GM12878 (cell line): Measurements from ENCODE around the gene EDN3.

ENCODE experiments used
- EGR1 ChIP-seq, 2 experiments: IDR thresholded peaks; 1 replicate in 1 of 2; 2 replicates in 1 of 2; pipeline ENCODE4 v1.6.1; 2011 to 2012; ENCODE audit warnings: low read depth in 2 of 2, low read length in 2 of 2, borderline replicate concordance in 1 of 2, mild to moderate bottlenecking in 1 of 2, moderate library complexity in 1 of 2
- HDAC6 ChIP-seq: fragments of 200-600 bp; sonication (generic); IDR thresholded peaks from one replicate; pipeline ENCODE4 v1.8.0; 2017; ENCODE audit warnings: antibody characterized with exemption; ENCODE audit not compliant: unreplicated experiment
- NR2C2 ChIP-seq: IDR thresholded peaks from 2 replicates; pipeline ENCODE4 v1.6.1; 2011; ENCODE audit warnings: borderline replicate concordance, low read depth; ENCODE audit not compliant: control insufficient read depth, insufficient read length
- POLR2A ChIP-seq: IDR thresholded peaks from 2 replicates; pipeline ENCODE4 v1.6.1; 2011; ENCODE audit warnings: low read depth, mild to moderate bottlenecking, low read length
- POLR2AphosphoS5 ChIP-seq: IDR thresholded peaks from 2 replicates; pipeline ENCODE4 v1.6.1; 2011; ENCODE audit warnings: mild to moderate bottlenecking, low read length, inconsistent platforms
- TCF12 ChIP-seq: IDR thresholded peaks from 2 replicates; pipeline ENCODE4 v1.6.1; 2011; ENCODE audit warnings: low read depth, mild to moderate bottlenecking, low read length
- TF ChIP-seq, protein P1 (sequence below): IDR thresholded peaks from 2 replicates; pipeline ENCODE4 v1.6.1; 2011; ENCODE audit warnings: mild to moderate bottlenecking, low read depth, low read length, moderate library complexity; ENCODE audit not compliant: insufficient replicate concordance
- TF ChIP-seq, protein P2 (sequence below): fragments of 450-650 bp; formaldehyde crosslinking; IDR thresholded peaks from 2 replicates; pipeline ENCODE4 v1.5.0; 2022; ENCODE audit warnings: mild to moderate bottlenecking, missing genetic modification characterization
- TF ChIP-seq, protein P3 (sequence below), 3 experiments: IDR thresholded peaks in 2 of 3; conservative IDR thresholded peaks in 1 of 3; 2 replicates each; pipeline ENCODE4 v1.5.1; 2011; ENCODE audit warnings: low read depth in 3 of 3, low read length in 3 of 3, mild to moderate bottlenecking in 3 of 3, control low read depth in 2 of 3, moderate library complexity in 2 of 3, inconsistent platforms in 1 of 3, mixed read lengths in 1 of 3; ENCODE audit not compliant: control insufficient read depth in 2 of 3, insufficient read depth in 1 of 3; ENCODE audit errors: extremely low read depth in 1 of 3
- TF ChIP-seq, protein P4 (sequence below): IDR thresholded peaks from 2 replicates; pipeline ENCODE4 v1.6.1; 2012; ENCODE audit warnings: low read depth, low read length, improper control_type of control experiment

DNA sequence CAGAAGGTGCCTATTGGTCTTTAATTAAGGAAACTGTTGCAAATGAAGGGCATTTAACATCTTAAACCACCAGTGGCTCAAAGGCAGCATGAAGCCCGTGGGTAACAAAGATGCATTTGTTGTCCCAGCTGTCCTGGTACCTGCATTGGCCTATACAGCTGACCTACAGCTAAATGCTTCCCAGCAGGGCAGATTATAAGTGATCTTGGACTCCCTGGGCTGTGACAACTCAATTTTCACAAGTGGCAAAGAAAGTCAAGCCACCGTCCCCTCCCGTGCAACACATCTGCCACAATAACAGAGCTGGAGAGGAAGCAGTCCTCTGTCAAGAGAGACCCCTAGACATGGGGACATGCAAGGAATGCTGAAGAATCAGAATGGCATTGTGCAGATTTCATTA is 31.5 kb upstream of the EDN3 start:
- TF ChIP-seq, protein P1, sequence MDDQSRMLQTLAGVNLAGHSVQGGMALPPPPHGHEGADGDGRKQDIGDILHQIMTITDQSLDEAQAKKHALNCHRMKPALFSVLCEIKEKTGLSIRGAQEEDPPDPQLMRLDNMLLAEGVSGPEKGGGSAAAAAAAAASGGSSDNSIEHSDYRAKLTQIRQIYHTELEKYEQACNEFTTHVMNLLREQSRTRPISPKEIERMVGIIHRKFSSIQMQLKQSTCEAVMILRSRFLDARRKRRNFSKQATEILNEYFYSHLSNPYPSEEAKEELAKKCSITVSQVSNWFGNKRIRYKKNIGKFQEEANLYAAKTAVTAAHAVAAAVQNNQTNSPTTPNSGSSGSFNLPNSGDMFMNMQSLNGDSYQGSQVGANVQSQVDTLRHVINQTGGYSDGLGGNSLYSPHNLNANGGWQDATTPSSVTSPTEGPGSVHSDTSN, result no peak
- no peak for TF ChIP-seq POLR2A
- no peak for TF ChIP-seq POLR2AphosphoS5
- TF ChIP-seq, protein P2, sequence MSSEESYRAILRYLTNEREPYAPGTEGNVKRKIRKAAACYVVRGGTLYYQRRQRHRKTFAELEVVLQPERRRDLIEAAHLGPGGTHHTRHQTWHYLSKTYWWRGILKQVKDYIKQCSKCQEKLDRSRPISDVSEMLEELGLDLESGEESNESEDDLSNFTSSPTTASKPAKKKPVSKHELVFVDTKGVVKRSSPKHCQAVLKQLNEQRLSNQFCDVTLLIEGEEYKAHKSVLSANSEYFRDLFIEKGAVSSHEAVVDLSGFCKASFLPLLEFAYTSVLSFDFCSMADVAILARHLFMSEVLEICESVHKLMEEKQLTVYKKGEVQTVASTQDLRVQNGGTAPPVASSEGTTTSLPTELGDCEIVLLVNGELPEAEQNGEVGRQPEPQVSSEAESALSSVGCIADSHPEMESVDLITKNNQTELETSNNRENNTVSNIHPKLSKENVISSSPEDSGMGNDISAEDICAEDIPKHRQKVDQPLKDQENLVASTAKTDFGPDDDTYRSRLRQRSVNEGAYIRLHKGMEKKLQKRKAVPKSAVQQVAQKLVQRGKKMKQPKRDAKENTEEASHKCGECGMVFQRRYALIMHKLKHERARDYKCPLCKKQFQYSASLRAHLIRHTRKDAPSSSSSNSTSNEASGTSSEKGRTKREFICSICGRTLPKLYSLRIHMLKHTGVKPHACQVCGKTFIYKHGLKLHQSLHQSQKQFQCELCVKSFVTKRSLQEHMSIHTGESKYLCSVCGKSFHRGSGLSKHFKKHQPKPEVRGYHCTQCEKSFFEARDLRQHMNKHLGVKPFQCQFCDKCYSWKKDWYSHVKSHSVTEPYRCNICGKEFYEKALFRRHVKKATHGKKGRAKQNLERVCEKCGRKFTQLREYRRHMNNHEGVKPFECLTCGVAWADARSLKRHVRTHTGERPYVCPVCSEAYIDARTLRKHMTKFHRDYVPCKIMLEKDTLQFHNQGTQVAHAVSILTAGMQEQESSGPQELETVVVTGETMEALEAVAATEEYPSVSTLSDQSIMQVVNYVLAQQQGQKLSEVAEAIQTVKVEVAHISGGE (CRISPR knock-in tag), result no peak
- TF ChIP-seq EGR1 (IDR thresholded peaks at IDR 0.05; ENCODE audit: borderline replicate concordance in 1 of 2, low read depth in 2 of 2, low read length in 2 of 2), result no peak
- TF ChIP-seq TCF12, result no peak
- TF ChIP-seq, protein P3, sequence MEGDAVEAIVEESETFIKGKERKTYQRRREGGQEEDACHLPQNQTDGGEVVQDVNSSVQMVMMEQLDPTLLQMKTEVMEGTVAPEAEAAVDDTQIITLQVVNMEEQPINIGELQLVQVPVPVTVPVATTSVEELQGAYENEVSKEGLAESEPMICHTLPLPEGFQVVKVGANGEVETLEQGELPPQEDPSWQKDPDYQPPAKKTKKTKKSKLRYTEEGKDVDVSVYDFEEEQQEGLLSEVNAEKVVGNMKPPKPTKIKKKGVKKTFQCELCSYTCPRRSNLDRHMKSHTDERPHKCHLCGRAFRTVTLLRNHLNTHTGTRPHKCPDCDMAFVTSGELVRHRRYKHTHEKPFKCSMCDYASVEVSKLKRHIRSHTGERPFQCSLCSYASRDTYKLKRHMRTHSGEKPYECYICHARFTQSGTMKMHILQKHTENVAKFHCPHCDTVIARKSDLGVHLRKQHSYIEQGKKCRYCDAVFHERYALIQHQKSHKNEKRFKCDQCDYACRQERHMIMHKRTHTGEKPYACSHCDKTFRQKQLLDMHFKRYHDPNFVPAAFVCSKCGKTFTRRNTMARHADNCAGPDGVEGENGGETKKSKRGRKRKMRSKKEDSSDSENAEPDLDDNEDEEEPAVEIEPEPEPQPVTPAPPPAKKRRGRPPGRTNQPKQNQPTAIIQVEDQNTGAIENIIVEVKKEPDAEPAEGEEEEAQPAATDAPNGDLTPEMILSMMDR (IDR thresholded peaks at IDR 0.05 in 2 of 3, conservative IDR thresholded peaks at IDR 0.05 in 1 of 3; ENCODE audit: control insufficient read depth in 2 of 3, extremely low read depth in 1 of 3, insufficient read depth in 1 of 3, low read depth in 3 of 3, low read length in 3 of 3), result no peak
- TF ChIP-seq NR2C2, result no peak
- TF ChIP-seq, protein P4, sequence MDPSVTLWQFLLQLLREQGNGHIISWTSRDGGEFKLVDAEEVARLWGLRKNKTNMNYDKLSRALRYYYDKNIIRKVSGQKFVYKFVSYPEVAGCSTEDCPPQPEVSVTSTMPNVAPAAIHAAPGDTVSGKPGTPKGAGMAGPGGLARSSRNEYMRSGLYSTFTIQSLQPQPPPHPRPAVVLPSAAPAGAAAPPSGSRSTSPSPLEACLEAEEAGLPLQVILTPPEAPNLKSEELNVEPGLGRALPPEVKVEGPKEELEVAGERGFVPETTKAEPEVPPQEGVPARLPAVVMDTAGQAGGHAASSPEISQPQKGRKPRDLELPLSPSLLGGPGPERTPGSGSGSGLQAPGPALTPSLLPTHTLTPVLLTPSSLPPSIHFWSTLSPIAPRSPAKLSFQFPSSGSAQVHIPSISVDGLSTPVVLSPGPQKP, result no peak
- no peak for TF ChIP-seq HDAC6
